Progenitor cell of endocrine pancreas (in vitro differentiated cells): ENCODE data around the gene SAMHD1. TPM values are rescaled to one million over a fixed set of nuclear protein-coding genes. Genes with fewer than 3 reads are reported as not detected.

ENCODE experiments used
- DNase-seq: peaks from one replicate; pipeline ENCODE4 v3.0.0; 2021; ENCODE audit warnings: low spot score; ENCODE audit not compliant: unreplicated experiment
- H3K27ac Mint-ChIP-seq: 2 replicates; pipeline ENCODE4 v1.8.0; 2021; ENCODE audit warnings: mild to moderate bottlenecking, moderate library complexity, mixed read lengths
- H3K27me3 Mint-ChIP-seq: 2 replicates; pipeline ENCODE4 v1.8.0; 2021; ENCODE audit warnings: mixed read lengths
- H3K36me3 Mint-ChIP-seq: 2 replicates; pipeline ENCODE4 v1.8.0; 2022; ENCODE audit warnings: mixed read lengths; ENCODE audit not compliant: insufficient read depth
- H3K4me1 Mint-ChIP-seq: 2 replicates; pipeline ENCODE4 v1.8.0; 2021; ENCODE audit warnings: low read depth, mixed read lengths
- H3K4me3 Mint-ChIP-seq: 2 replicates; pipeline ENCODE4 v1.8.0; 2021; ENCODE audit warnings: low read depth, mild to moderate bottlenecking, moderate library complexity, mixed read lengths
- H3K9me3 Mint-ChIP-seq: 2 replicates; pipeline ENCODE4 v1.8.0; 2021; ENCODE audit warnings: low read depth, mixed read lengths
- total RNA-seq: library from RNA; stranded (reverse); gene quantifications from 2 replicates; pipeline ENCODE4 v1.2.1, GENCODE V29; 2021
- TF ChIP-seq, protein P1 (sequence below): fragments of 200-600 bp; sonication (generic); IDR thresholded peaks from one replicate; pipeline ENCODE4 v1.5.0; 2021; ENCODE audit warnings: antibody characterized with exemption, mild to moderate bottlenecking; ENCODE audit not compliant: unreplicated experiment

Gene SAMHD1
- total RNA-seq, 1 donor from 2014 or later = 15.1 TPM

DNA sequence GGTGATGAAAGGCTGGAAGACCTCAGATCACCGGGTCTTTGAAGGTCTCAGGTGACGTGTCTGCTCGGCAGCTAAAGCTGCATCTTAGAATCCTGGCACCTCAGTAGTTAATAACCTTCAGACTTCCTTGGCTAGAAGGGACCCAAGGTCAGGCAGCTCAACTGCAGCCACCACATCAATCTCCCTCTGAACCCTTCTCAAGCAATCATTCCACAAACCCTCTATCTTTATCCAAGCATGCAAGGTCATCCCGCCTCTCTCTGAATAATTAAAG, 92.3 kb downstream of the SAMHD1 start:
- no peak for DNase-seq
- peaks cover 27% of the 10 kb centered on the region for H3K4me1 Mint-ChIP-seq
- H3K36me3 Mint-ChIP-seq = peaks cover 1% of the 10 kb centered on the region
- H3K4me3 Mint-ChIP-seq = no peak overlapping the region
- H3K27ac Mint-ChIP-seq = no peak overlapping the region
- TF ChIP-seq, protein P1, sequence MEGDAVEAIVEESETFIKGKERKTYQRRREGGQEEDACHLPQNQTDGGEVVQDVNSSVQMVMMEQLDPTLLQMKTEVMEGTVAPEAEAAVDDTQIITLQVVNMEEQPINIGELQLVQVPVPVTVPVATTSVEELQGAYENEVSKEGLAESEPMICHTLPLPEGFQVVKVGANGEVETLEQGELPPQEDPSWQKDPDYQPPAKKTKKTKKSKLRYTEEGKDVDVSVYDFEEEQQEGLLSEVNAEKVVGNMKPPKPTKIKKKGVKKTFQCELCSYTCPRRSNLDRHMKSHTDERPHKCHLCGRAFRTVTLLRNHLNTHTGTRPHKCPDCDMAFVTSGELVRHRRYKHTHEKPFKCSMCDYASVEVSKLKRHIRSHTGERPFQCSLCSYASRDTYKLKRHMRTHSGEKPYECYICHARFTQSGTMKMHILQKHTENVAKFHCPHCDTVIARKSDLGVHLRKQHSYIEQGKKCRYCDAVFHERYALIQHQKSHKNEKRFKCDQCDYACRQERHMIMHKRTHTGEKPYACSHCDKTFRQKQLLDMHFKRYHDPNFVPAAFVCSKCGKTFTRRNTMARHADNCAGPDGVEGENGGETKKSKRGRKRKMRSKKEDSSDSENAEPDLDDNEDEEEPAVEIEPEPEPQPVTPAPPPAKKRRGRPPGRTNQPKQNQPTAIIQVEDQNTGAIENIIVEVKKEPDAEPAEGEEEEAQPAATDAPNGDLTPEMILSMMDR = no peak
- H3K9me3 Mint-ChIP-seq = no peaks in the 10 kb centered on the region
- H3K27me3 Mint-ChIP-seq = no peaks in the 10 kb centered on the region

DNA sequence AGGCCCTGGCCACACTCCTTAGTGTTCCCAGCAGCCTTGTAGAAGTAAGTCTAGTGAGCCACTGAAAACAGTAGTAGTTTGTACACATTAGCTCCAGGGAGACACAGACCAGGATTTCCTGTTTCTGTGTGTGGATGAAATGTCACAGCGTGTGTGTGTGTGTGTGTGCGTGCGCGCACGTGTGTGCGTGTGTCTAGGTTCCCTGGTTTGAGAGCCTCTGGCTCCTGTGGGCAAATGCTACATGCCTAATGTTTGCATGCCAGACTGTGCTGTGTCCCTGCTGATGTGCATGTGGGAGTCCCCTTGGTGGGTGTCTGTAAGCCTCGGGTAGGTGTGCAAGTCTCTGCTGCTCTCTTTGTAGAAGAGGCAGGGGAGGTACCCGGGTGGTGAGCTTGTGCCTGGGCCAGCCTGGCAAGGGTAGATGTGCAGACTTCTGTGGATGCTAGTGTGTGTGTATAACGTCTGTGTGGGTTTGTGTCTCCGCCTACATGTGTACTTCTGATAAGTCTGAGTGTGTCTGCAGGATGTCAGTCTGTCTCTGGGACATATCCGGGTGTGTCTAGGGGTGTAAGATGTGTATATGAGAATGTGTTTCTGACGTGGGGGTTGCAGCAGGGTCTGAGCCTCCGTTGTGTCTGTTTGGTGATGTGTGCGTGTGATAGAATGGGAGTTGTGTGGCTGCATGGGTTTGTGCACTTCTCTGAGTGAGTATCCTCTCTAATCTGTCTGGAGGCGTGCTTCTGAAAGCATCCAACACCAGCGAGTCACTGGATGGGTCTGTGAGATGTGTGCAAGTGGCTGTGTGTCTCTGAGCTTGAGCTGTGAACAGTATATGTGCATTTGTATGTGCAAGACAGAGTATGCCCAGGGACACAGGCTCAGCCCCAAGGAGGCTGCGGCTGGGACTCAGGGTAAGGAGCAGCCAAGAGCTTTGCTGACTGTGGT, 94.5 kb downstream of the SAMHD1 start:
- Mint-ChIP-seq H3K27me3 (no peaks in the 10 kb centered on the region), H3K4me1 (peaks cover 26% of the 10 kb centered on the region), H3K9me3 (no peaks in the 10 kb centered on the region), H3K27ac (no peak overlapping the region), H3K36me3 (peaks cover 1% of the 10 kb centered on the region), H3K4me3 (no peak overlapping the region)
- DNase-seq = no peak
- TF ChIP-seq, protein P1 = no peak

- Mint-ChIP-seq H3K4me3 (no peak overlapping the region), H3K9me3 (peaks cover 5% of the 10 kb centered on the region), H3K27me3 (no peaks in the 10 kb centered on the region), H3K4me1 (peaks cover 18% of the 10 kb centered on the region), H3K27ac (peak overlapping the region; percentile 85), H3K36me3 (peaks cover 8% of the 10 kb centered on the region)
- no peak for DNase-seq
- TF ChIP-seq, protein P1 = no peak
Observed at GRCh38 chr20:36856195-36856594, 95.3 kb downstream of the SAMHD1 start.

DNA sequence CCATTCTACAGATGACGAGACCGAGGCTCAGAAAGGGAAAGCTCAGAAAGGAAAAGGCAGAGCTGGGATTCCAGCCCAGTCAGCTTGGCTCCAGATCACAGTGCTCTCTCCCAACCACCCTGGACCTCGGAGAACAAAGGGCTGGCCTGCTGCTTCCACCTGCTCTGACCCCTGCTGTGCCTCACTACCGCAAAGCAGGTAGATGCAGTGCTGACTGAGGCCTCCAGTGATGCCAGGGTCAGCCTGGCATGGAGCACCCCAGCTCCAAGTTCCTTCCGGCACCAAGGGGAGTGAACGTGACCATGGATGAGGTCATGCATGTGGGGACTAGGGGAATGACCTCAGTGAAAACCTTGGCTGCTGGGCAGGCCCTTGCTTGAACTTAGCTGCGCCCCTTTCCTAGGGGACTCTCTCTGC, 96.3 kb downstream of the SAMHD1 start:
- no peak for DNase-seq
- H3K4me1 Mint-ChIP-seq = peaks cover 13% of the 10 kb centered on the region
- H3K36me3 Mint-ChIP-seq = peaks cover 14% of the 10 kb centered on the region
- no peaks in the 10 kb centered on the region for H3K27me3 Mint-ChIP-seq
- H3K9me3 Mint-ChIP-seq = peaks cover 9% of the 10 kb centered on the region
- no peak overlapping the region for H3K4me3 Mint-ChIP-seq
- TF ChIP-seq, protein P1 = no peak
- H3K27ac Mint-ChIP-seq = no peak overlapping the region

DNA sequence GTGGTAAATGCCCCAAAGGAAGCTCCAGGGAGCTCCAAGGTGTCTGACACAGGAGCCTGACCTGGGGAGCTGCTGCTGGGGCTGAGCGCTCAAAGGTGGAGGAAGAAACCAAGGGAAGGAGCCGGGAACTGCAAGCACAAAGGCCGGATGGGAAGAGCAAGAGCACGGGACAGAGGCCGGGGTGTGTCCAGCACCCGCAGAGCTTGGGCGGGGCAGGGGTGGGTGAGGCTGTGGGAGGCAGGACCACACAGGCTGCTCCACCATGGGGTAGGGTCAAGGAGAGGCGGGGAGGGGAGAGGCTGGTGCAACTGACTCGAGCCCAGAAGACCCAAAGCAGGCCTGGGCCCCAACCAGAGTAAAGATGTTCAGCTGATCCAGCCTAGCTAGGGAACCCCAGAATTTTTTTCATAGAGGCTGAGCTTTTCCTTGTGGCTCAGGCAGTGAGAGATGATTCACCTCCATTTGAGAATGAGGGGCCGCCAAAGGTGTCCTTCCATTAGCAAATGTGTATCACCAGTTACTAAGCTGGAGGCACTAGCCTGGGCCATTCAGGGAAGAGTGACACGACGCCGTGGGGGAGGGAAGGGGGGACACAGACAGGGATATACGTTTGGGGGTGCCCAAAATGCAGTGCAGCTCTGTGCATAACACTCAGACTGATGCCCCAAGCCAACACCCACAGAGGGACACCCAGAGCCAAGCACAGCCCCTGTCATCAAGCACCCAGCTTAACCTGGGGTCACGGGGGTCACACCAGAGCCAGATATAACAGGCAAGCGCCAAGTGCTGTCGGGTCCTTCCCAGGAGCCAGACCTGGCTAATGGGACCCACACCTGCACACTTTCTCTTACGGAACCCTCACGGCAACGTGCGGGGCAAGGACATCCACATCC, 96.9 kb downstream of the SAMHD1 start:
- Mint-ChIP-seq H3K4me3 (no peak overlapping the region), H3K9me3 (peaks cover 9% of the 10 kb centered on the region), H3K27ac (peak overlapping the region; percentile 74), H3K4me1 (peaks cover 7% of the 10 kb centered on the region), H3K36me3 (peaks cover 13% of the 10 kb centered on the region), H3K27me3 (no peaks in the 10 kb centered on the region)
- TF ChIP-seq, protein P1 = no peak
- no peak for DNase-seq
